ENCODE results near the gene SYTL5.

DNA sequence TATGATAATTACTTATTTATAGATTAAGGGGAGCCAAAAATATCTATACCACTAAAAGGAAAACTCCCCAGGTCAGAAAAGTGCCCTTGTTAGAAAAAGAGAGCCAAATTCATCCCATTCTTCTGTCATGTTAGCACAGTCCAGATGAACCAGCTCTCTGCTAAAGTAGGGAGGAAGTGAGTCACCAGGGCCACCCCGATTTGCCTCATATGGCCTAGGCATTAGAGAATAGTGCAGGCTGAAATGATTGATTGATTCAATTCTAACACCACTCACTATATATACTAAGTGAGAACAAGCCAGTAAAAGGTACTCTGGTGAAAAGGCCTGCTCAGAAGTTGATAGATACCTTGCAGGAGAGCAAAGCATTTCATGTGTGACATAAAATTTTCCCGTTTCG, 119.8 kb downstream of the SYTL5 start:
- TF ChIP-seq POLR2AphosphoS5 (IDR thresholded peaks at IDR 0.05; ENCODE audit: low read depth, low read length) (no peak), POLR2A (IDR thresholded peaks at IDR 0.05; ENCODE audit: low read depth, low read length) (no peak), SPI1 (IDR thresholded peaks at IDR 0.05; ENCODE audit: low read depth, low read length) (no peak)
